Measurements from ENCODE around the gene PRKCZ.

GRCh38 chr1:2070016-2070415, 19.8 kb downstream of the PRKCZ start:
- TF ChIP-seq CTCF (IDR thresholded peaks at IDR 0.05), result no peak
- TF ChIP-seq POLR2A (IDR thresholded peaks at IDR 0.05), result no peak
